ENCODE results near the gene SEC31A.

GRCh38 chr4:82773057-82773456 is 117.9 kb downstream of the SEC31A start:
- TF ChIP-seq CTCF (IDR thresholded peaks at IDR 0.05; ENCODE audit: low read depth, low read length) (no peak), EZH2phosphoT487 (IDR thresholded peaks at IDR 0.05; ENCODE audit: low read depth) (no peak)

All from OCI-LY3 (cell line).